Measurements from ENCODE around the gene MYBPHL.
A peak's percentile ranks its signal among the peaks of the same experiment; 100 is the strongest.

Gene MYBPHL

DNA sequence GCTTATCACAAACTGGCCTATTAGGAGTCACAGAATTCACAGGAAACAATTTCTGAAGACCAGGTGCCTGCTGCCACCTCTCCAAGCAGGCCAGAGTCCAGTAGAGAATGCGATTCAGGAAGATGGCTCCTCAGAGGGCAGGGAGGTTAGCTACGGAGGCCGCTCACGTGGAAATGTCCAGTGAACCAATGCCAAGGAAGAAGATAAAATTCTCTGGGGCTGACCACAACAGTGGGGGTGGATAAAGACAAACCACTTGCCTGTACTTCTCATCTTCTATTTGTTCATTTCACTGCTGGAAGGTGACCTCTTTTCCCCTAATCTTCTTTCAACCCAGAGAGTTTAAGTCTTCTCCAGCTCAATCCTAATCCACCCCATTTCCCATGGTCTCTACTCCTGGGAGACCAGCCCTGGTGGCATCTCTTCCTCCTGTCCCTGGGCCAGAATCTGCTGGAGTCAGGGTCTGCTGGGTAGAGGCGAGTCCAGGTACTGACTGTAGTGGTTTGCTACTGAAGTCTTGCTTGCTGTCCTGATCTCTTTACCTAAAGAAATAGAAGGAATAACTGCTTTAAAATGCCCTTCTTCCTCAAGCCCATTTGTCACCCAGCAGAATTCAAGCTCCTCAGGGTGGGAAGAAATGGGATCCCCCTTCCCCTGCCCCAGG, 27.1 kb downstream of the MYBPHL start:
- peak; percentile 85 for DNase-seq (ENCODE audit: low read depth)

DNA sequence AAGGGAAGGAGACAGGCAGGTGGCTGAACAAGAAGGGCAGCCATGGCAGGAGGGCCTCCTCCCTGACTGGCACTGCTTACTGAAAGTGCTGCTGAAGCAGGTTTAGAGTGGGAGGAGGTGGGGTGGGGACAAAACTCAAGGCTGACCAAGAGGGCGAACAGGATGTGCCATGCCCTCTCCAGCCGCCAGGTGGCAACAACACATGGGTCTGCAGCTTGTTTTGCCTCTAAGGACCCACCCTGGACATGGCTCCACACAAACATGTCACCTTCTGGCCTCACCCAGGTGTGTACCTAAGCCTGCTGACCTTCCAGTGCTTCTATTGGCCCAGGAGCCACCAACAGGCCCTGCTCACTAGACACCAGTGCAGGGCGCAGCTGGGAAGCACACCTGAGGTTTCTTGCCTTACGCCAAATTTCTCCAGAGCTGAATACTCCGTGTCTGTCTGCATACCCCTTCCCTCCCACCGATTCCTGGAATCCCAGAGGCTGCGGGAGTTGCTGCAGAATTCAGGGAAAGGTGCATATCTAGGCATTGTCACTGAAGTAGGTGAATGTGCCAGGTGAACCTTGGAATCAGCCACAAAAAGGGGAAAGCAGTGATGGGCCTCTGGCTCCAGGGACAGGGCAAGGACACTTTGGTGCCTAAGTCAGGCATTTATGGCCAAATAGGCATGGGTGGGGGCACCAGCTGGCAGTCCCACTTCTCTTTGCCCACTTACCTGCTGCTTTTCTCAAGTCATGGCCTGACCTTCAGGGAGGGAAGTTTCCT, 29.2 kb downstream of the MYBPHL start:
- peak; percentile 67 for DNase-seq (ENCODE audit: low read depth)

GRCh38 chr1:109275706-109276345, 31.0 kb downstream of the MYBPHL start:
- peak; percentile 51 for DNase-seq (ENCODE audit: low read depth)

DNA sequence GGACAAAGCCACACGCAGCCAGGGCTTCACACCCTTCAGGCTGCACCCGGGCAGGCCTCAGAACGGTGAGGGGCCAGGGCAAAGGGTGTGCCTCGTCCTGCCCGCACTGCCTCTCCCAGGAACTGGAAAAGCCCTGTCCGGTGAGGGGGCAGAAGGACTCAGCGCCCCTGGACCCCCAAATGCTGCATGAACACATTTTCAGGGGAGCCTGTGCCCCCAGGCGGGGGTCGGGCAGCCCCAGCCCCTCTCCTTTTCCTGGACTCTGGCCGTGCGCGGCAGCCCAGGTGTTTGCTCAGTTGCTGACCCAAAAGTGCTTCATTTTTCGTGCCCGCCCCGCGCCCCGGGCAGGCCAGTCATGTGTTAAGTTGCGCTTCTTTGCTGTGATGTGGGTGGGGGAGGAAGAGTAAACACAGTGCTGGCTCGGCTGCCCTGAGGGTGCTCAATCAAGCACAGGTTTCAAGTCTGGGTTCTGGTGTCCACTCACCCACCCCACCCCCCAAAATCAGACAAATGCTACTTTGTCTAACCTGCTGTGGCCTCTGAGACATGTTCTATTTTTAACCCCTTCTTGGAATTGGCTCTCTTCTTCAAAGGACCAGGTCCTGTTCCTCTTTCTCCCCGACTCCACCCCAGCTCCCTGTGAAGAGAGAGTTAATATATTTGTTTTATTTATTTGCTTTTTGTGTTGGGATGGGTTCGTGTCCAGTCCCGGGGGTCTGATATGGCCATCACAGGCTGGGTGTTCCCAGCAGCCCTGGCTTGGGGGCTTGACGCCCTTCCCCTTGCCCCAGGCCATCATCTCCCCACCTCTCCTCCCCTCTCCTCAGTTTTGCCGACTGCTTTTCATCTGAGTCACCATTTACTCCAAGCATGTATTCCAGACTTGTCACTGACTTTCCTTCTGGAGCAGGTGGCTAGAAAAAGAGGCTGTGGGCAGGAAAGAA, 32.0 kb downstream of the MYBPHL start:
- DNase-seq (ENCODE audit: low read depth), result peak; percentile 41

GRCh38 chr1:109273570-109274288, 33.1 kb downstream of the MYBPHL start:
- DNase-seq (ENCODE audit: low read depth), result no peak

DNA sequence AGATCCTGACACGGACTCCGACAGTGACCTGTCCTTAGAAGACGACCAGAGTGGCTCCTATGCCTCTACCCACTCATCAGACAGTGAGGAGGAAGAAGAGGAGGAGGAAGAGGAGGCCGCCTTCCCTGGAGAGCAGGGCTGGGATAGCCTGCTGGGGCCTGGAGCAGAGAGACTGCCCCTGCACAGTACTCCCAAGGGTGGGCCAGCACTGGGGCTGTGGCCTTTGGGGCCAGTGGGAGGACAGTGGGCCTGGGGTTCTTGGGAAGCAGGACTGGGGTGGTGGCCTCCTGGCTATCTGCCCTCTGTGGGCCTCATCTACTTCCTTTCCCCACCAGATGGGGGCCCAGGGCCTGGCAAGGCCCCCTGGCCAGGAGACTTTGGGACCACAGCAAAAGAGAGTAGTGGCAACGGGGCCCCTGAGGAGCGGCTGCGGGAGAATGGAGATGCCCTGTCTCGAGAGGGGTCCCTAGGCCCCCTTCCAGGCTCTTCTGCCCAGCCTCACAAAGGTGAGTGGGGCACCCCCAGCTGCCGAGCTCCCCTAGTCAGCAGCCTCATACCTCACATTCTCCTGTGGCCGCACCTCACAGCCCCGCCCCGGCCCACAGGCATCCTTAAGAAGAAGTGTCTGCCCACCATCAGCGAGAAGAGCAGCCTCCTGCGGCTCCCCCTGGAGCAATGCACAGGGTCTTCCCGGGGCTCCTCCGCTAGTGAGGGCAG, 33.8 kb downstream of the MYBPHL start:
- DNase-seq (ENCODE audit: low read depth), result no peak

DNA sequence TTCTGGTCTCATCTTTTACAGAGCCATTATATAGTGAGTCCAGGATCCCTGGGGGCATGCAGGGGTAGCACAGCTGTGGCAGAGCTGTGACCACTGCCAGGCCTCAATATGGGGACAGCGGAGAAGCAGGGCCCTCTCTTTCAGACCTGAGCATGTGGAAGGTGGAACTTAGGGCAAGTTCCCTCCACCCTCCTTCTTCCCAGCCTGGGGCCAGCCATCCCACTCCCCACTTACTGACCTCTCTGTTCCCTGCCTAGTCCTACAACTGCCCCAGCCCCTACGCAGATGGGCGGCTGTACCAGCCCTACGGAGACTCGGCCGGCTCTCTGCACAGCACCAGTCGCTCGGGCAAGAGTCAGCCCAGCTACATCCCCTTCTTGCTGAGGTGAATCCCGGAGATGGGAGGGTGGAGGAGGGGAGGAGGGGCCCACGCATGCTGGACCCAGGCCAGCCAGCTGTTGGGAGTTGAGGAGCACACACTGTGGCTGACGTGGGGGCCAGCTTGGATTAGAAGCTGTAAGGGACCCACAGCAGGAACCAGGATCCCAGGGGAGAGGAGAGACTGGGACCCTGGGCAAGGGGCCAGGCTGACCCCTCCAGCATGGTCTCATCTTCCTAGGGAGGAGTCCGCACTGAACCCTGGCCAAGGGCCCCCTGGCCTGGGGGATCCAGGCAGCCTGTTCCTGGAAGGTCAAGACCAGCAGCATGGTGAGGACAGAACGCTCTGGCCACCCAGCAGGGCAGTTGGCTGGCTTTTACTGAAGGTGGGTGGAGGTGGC, 34.6 kb downstream of the MYBPHL start:
- no peak for DNase-seq (ENCODE audit: low read depth)

- DNase-seq (ENCODE audit: low read depth), result no peak
These were observed 35.4 kb downstream of the MYBPHL start for GRCh38 chr1:109271458-109271857.

GRCh38 chr1:109270623-109271317, 36.0 kb downstream of the MYBPHL start:
- no peak for DNase-seq (ENCODE audit: low read depth)

GRCh38 chr1:109269981-109270622, 36.7 kb downstream of the MYBPHL start:
- DNase-seq (ENCODE audit: low read depth), result no peak

DNA sequence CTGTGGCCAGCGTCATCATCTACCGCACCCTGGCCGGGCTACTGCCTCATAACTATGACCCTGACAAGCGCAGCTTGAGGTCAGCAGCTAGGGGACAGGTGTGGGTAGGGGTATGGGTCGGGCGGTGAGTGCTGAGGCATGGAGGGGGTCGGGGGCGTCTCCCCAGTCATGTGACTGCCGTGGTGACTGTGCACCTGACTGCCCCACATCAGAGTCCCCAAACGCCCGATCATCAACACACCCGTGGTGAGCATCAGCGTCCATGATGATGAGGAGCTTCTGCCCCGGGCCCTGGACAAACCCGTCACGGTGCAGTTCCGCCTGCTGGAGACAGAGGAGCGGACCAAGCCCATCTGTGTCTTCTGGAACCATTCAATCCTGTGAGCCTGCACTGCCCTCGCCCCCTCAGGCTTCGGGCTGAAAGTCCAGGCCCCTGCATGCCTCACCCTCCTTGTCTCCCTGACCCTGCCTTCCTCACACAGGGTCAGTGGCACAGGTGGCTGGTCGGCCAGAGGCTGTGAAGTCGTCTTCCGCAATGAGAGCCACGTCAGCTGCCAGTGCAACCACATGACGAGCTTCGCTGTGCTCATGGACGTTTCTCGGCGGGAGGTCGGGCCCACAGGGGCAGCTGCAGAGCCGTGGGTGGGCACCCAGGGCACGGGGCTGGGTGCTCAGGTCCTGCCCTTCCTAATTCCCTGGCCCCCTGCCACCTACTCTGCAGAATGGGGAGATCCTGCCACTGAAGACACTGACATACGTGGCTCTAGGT, 37.4 kb downstream of the MYBPHL start:
- no peak for DNase-seq (ENCODE audit: low read depth)

DNA sequence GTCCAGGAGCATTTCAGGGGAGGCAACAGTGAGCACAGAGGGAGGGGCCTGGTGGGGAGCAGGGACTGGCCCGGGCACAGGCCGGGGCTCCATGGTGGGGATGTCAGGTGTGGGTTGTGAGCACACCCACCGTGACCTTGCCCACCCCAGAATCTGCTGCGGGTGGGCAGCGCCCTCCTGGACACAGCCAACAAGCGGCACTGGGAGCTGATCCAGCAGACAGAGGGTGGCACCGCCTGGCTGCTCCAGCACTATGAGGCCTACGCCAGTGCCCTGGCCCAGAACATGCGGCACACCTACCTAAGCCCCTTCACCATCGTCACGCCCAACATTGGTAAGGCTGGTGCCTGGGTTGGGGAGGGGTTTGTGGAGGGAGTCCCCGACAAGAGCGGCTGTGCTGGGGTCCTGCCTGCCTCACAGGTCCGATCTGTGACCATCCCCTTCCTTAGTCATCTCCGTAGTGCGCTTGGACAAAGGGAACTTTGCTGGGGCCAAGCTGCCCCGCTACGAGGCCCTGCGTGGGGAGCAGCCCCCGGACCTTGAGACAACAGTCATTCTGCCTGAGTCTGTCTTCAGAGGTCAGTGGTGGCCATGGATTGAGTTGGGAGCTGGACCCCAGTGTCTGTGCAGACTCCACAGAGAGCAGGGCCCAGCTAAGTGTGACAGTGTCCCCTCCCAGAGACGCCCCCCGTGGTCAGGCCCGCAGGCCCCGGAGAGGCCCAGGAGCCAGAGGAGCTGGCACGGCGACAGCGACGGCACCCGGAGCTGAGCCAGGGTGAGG, 38.2 kb downstream of the MYBPHL start:
- no peak for DNase-seq (ENCODE audit: low read depth)

GRCh38 chr1:109267743-109268300, 39.0 kb downstream of the MYBPHL start:
- DNase-seq (ENCODE audit: low read depth), result no peak

DNA sequence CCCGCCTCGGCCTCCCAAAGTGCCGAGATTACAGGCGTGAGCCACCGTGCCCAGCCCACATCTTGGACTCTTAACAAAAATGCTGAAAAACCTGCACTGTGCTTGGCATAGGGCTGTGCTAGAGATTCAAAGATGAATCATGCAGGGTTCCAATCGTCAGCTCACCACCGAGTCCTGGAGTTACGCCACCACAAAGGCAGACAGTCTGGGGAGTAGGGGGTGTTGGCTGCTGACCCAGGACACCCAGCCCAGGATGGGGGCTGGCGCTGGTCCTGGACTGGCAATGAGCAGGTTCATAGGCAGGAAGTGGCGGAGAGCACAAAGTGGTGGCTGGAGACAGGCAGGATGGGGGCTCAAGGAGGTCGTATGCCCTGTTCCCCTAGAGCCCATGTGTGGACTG, 39.8 kb downstream of the MYBPHL start:
- DNase-seq (ENCODE audit: low read depth), result peak; percentile 72

- DNase-seq (ENCODE audit: low read depth), result no peak
These were observed 41.0 kb downstream of the MYBPHL start for GRCh38 chr1:109265741-109266330.

- no peak for DNase-seq (ENCODE audit: low read depth)
These were observed 41.8 kb downstream of the MYBPHL start for GRCh38 chr1:109265016-109265415.

- DNase-seq (ENCODE audit: low read depth), result no peak
These were observed 42.4 kb downstream of the MYBPHL start for GRCh38 chr1:109264379-109264755.
